ENCODE results near the gene FHOD3. TPM values are rescaled to one million over a fixed set of nuclear protein-coding genes. Genes with fewer than 3 reads are reported as not detected.
A peak's percentile ranks its signal among the peaks of the same experiment; 100 is the strongest.

FHOD3 gene
- total RNA-seq, 4 donors from 2014 or later, result 3.5 to 40.0 (median 14.5) TPM

DNA sequence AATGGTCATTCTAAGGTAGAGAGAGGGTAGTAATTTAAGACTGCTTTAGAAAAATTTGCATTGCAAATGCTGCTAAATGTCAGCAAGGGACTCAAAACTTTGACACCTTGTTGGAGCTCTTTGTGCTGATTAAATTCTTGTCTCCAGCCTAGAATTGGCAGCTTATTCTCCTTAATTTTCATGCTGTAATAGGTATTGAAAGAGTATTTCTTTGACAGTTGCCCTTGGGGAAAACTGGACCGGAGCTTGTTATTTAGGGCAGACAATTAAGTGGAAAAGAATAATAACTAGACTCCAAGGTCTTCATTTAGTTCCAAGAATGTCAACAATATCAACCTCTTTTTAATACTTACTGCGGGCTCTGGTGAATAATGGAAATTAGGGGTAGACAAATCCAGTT lies 267.3 kb downstream of the FHOD3 start:
- in situ Hi-C loops (cut with MboI; ENCODE audit: low pct_ligation_motif_present in 1 of 4, low pct_unique_long_range_greater_than_20kb in 1 of 4, low sequenced_read_pairs in 3 of 4), result no loop called here
- intact Hi-C loops (cut with DNase I; ENCODE audit: low total_unique reads), result no loop called here
- 88 to 94% methylated on average over 2 of the region's 2 CpGs for WGBS, 2 donors (ENCODE audit: low coverage in 1 of 2)
- Histone ChIP-seq H3K36me3 (no peaks in the 10 kb centered on the region), H3K27ac (no peak overlapping the region), H3K4me3 (no peak overlapping the region), H3K27me3 (no peaks in the 10 kb centered on the region), H3K9me3 (no peaks in the 10 kb centered on the region), H3K4me1 (no peaks in the 10 kb centered on the region)
- TF ChIP-seq POLR2AphosphoS5 (IDR thresholded peaks at IDR 0.05) (no peak), POLR2A (IDR thresholded peaks at IDR 0.05) (no peak), EP300 (IDR thresholded peaks at IDR 0.05; ENCODE audit: low read depth) (no peak)
- TF ChIP-seq, protein P1, sequence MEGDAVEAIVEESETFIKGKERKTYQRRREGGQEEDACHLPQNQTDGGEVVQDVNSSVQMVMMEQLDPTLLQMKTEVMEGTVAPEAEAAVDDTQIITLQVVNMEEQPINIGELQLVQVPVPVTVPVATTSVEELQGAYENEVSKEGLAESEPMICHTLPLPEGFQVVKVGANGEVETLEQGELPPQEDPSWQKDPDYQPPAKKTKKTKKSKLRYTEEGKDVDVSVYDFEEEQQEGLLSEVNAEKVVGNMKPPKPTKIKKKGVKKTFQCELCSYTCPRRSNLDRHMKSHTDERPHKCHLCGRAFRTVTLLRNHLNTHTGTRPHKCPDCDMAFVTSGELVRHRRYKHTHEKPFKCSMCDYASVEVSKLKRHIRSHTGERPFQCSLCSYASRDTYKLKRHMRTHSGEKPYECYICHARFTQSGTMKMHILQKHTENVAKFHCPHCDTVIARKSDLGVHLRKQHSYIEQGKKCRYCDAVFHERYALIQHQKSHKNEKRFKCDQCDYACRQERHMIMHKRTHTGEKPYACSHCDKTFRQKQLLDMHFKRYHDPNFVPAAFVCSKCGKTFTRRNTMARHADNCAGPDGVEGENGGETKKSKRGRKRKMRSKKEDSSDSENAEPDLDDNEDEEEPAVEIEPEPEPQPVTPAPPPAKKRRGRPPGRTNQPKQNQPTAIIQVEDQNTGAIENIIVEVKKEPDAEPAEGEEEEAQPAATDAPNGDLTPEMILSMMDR (IDR thresholded peaks at IDR 0.05), result no peak
- DNase-seq, result no peak

GRCh38 chr18:36567800-36568199 lies 270.3 kb downstream of the FHOD3 start:
- Histone ChIP-seq H3K4me1 (no peaks in the 10 kb centered on the region), H3K27ac (no peak overlapping the region), H3K4me3 (no peak overlapping the region), H3K36me3 (no peaks in the 10 kb centered on the region), H3K9me3 (no peaks in the 10 kb centered on the region), H3K27me3 (no peaks in the 10 kb centered on the region)
- no peak for DNase-seq
- TF ChIP-seq, protein P1 (IDR thresholded peaks at IDR 0.05), result no peak
- no peak for TF ChIP-seq EP300 (IDR thresholded peaks at IDR 0.05; ENCODE audit: low read depth)
- TF ChIP-seq POLR2AphosphoS5 (IDR thresholded peaks at IDR 0.05), result no peak
- TF ChIP-seq POLR2A (IDR thresholded peaks at IDR 0.05), result no peak
- in situ Hi-C loops (cut with MboI; ENCODE audit: low pct_ligation_motif_present in 1 of 4, low pct_unique_long_range_greater_than_20kb in 1 of 4, low sequenced_read_pairs in 3 of 4) (no loop called here), intact Hi-C loops (cut with DNase I; ENCODE audit: low total_unique reads) (no loop called here)
- 54% methylated on average over 1 of the region's 1 CpG; no CpG with 5 or more reads in 1 of the 2 donors for WGBS, 2 donors (ENCODE audit: low coverage in 1 of 2)

- H3K36me3 ChIP-seq, result no peaks in the 10 kb centered on the region
- H3K9me3 ChIP-seq, result no peaks in the 10 kb centered on the region
- H3K27ac ChIP-seq, result no peak overlapping the region
- no peak overlapping the region for H3K4me3 ChIP-seq
- no peaks in the 10 kb centered on the region for H3K4me1 ChIP-seq
- DNase-seq, result no peak
- 84 to 100% methylated on average over 3 to 4 of the region's 4 CpGs for WGBS, 2 donors (ENCODE audit: low coverage in 1 of 2)
- intact Hi-C loops (cut with DNase I; ENCODE audit: low total_unique reads) (no loop called here), in situ Hi-C loops (cut with MboI; ENCODE audit: low pct_ligation_motif_present in 1 of 4, low pct_unique_long_range_greater_than_20kb in 1 of 4, low sequenced_read_pairs in 3 of 4) (no loop called here)
- TF ChIP-seq, protein P1 (IDR thresholded peaks at IDR 0.05), result no peak
- TF ChIP-seq POLR2AphosphoS5 (IDR thresholded peaks at IDR 0.05), result no peak
- no peak for TF ChIP-seq EP300 (IDR thresholded peaks at IDR 0.05; ENCODE audit: low read depth)
- TF ChIP-seq POLR2A (IDR thresholded peaks at IDR 0.05), result no peak
- H3K27me3 ChIP-seq, result no peaks in the 10 kb centered on the region
Observed at GRCh38 chr18:36568487-36568886, 271.0 kb downstream of the FHOD3 start.

DNA sequence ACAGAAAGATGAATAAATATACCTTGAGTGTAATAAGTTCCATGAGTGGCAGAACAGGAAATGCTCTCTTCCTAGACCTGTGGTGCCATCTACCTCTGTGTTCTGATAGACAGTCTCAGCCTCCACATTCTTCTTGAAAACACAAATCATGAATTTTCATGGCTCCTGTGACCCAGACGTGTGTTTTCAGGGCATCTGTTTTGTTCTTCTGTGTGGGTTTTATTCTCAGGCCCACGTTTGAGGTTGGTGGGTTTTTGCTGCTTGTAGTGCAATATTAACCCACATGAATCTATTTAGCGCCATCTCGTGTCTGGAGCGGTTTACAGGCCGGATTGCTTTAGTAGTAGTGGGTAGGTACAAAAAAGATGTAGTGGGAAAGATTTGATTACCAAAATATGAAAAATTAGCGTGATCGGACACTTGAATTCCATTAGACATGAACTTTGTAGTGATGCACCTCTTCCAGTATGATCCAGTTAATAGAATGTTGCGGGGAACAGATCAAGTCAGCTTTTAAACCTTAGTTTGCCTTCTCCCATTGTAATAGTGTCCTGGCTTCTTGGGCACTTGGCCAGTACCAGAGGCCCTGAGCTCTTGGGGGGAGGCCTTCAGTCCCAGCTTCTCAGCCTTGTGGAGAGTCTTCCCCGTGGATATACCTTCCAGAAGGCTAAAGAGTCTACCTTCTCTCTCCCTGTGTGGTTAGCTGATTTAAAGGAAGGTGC lies 274.8 kb downstream of the FHOD3 start:
- DNase-seq, result peak; percentile 28
- Histone ChIP-seq H3K36me3 (no peaks in the 10 kb centered on the region), H3K4me3 (no peak overlapping the region), H3K9me3 (no peaks in the 10 kb centered on the region), H3K27ac (no peak overlapping the region), H3K4me1 (peaks cover 0 to 10% (median 2%) of the 10 kb centered on the region in 4 donors), H3K27me3 (no peaks in the 10 kb centered on the region)
- intact Hi-C loops (cut with DNase I; ENCODE audit: low total_unique reads), result no loop called here
- TF ChIP-seq, protein P1 (IDR thresholded peaks at IDR 0.05), result peak; percentile 27 to 38 (median 34)
- no peak for TF ChIP-seq EP300 (IDR thresholded peaks at IDR 0.05; ENCODE audit: low read depth)
- 12 to 26% methylated on average over 8 to 10 of the region's 10 CpGs for WGBS, 2 donors (ENCODE audit: low coverage in 1 of 2)
- in situ Hi-C loops (cut with MboI; ENCODE audit: low pct_ligation_motif_present in 1 of 4, low pct_unique_long_range_greater_than_20kb in 1 of 4, low sequenced_read_pairs in 3 of 4), result no loop called here
